Superior temporal gyrus (tissue), 1 donor: ENCODE measurements around the gene PHRF1.
"Not testable (repeated sequence)": the region's sequence is repeated elsewhere in the genome, so short reads cannot be mapped to it uniquely, and the experiment has no call there.

ENCODE experiments used
- DNase-seq: peaks from one replicate; pipeline ENCODE4 v3.0.0-alpha.2; 2016; ENCODE audit errors: extremely low spot score

PHRF1 gene

DNA sequence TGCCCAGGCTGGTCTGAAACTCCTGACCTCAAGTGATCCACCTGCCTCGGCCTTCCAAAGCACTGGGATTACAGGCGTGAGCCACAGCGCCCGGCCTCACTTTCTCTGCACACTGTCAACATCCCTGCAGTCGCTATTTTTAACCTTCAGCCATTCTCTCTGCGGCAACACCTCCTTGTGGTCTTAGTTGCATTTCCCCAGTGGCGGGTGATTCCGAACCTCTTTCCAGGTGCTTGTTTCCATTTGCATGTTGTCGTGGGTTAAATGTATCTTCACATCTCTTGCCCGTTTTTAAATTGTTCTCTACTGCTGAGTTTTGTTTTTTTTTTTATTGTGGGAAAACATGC is 52.9 kb downstream of the PHRF1 start:
- DNase-seq: no peak

DNA sequence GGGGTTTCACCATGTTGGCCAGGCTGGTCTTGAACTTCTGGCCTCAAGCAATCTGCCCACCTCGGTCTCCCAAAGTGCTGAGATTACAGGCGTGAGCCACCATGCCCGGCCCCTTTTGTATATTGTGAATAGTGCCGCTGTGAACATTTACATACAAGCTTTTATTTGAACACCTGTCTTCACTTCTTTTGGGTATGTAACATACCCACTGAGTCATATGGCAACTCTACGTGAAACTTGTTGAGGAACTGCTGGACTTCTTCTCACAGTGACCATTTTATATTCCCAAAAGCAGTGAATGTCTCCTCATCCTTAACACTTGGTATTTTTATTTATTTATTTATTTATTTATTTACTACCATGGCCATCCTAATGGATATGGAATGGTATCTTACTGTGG is 54.6 kb downstream of the PHRF1 start:
- no peak for DNase-seq

DNA sequence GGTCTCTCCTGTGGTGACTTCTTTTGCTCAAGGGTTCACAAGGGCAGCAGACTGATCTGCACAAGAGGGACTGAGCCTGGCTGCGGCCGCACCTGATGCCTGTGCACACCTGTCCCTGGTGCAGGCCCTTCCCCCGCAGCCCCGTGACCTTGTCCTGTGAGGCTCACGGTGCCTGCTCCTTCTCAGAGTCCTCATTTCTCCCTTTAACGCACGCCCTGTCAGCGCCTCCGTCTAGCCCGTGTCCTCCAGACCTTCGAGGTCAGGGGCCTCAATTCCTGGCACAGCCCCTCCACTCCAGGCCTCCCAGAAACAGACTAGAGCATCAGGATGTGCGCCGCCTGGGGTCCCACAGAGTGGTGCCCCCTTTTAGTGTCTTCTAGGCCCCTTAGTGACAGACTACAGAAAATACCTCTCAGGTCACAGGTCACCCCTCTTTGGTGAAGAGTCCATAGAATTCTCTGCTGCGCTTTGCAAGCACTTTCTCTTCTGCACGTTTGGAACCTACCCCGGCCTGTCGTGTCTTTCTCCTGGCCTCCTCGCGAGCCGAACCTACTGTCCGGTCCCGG is 59.8 kb downstream of the PHRF1 start:
- no peak for DNase-seq

DNA sequence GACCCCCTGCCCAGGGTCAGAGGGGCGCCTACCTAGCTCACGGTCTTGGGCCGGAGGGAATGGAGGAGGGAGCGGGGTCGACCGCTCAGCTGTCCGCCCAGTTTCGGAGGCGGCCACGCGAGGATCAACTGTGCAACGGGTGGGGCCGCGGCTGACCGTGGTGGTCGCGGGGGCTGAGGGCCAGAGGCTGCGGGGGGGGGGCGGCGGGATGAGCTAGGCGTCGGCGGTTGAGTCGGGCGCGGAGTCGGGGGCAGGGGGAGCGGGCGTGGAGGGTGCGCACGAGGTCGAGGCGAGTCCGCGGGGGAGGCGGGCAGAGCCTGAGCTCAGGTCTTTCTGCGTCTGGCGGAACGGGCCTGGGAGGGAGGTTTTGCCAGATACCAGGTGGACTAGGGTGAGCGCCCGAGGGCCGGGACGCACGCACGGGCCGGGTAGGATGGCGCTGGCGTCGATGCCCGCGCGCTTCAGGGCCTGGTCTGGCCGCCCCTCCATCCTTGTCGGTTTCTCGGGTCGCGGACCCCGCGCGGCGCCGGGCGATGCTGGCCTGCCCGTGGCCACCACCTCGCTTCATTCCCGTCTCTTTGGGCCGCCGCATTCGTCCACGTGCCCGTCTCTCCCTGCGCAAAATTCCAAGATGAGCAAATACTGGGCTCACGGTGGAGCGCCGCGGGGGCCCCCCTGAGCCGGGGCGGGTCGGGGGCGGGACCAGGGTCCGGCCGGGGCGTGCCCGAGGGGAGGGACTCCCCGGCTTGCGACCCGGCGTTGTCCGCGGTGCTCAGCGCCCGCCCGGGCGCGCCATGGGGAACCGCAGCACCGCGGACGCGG is 60.5 kb downstream of the PHRF1 start, which contains the start of gene DRD4:
Gene DRD4, plus strand, starts transcription at position 759 of the 822 bp plus-strand sequence. Its CDS starts 36 bp downstream, at position 795.
- no peak for DNase-seq

DNA sequence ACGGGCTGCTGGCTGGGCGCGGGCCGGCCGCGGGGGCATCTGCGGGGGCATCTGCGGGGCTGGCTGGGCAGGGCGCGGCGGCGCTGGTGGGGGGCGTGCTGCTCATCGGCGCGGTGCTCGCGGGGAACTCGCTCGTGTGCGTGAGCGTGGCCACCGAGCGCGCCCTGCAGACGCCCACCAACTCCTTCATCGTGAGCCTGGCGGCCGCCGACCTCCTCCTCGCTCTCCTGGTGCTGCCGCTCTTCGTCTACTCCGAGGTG is 61.0 kb downstream of the PHRF1 start:
- no peak for DNase-seq

DNA sequence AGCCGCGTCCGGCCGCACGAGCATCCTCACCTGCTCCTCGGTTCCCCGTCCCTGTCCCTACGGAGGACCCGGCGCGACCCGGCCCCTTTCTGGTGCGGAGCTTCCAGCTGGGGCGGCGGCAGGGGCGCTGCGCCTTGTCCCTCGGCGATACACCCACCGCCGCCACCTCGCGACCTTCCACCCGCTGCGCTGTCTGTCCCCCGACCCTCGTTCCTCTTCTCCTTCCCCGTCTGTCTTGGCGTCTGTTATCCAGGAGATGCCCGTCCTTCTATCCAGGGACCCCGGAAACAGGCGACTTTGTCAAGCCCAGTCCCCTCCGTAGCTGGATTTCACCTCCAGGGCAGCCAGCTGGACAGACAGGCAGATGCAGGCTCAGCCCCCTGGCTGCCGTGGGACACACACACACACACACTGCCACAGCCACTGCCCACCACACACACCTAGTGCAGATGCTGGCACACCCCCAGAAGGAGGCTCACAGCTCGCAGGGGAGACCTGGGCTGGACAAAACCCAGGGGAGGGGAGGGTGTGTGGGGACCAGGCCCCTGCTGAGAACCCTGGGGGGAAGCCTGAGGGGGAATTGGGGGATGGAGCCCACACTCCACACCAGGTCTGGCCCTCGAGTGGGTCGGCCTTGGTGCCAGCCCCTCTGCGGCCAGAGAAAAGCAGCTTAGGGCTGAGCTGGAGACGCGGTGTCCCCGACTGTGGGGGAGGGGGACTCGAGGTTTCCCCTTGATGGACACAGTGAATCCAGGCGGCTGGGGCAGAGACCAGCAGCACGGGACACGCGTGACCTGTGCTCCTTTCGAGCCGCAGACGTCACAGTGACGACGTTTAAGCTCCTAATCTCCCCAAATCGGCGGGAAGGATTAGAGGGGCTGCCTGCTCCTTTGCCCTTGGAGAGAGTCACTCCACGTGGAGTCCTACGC is 61.6 kb downstream of the PHRF1 start:
- DNase-seq: no peak

DNA sequence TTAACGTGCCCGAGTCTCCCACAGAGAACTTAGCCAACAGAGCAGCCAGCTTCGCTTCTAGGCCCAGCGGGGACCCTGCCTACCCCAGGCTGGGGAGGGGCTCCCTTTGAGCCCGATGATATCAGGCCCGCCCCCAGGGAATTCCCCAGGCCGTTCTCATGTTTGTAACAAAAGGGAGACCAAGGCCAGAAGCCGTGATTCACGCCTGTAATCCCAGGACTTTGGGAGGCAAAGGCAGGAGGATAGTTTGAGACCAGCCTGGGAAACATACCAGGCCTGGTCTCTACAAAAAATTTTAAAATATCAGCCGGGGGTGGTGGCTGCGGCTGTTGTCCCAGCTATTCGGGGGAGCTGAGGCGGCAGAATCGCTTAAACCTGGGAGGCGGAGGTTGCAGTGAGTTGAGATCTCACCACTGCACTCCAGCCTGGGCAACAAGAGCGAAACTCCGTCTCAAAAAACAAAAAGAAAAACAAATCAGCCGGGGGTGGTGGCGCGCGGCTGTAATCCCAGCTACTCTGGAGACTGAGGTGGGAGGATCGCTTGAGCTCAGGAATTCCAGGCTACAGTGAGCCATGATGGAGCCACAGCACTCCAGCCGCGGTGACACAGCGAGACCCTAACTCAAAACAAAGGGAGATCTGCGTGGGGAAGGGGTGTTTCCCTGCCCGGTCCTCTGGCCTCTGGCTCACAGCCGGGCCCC is 62.5 kb downstream of the PHRF1 start:
- no peak for DNase-seq

DNA sequence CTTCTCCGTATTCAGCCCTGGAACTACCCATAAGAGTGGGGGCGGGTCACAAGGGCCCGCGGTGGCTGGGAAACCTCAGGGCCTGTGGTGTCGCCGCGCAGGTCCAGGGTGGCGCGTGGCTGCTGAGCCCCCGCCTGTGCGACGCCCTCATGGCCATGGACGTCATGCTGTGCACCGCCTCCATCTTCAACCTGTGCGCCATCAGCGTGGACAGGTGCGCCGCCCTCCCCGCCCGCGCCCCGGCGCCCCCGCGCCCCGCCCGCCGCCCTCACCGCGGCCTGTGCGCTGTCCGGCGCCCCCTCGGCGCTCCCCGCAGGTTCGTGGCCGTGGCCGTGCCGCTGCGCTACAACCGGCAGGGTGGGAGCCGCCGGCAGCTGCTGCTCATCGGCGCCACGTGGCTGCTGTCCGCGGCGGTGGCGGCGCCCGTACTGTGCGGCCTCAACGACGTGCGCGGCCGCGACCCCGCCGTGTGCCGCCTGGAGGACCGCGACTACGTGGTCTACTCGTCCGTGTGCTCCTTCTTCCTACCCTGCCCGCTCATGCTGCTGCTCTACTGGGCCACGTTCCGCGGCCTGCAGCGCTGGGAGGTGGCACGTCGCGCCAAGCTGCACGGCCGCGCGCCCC is 63.2 kb downstream of the PHRF1 start:
- no peak for DNase-seq

DNA sequence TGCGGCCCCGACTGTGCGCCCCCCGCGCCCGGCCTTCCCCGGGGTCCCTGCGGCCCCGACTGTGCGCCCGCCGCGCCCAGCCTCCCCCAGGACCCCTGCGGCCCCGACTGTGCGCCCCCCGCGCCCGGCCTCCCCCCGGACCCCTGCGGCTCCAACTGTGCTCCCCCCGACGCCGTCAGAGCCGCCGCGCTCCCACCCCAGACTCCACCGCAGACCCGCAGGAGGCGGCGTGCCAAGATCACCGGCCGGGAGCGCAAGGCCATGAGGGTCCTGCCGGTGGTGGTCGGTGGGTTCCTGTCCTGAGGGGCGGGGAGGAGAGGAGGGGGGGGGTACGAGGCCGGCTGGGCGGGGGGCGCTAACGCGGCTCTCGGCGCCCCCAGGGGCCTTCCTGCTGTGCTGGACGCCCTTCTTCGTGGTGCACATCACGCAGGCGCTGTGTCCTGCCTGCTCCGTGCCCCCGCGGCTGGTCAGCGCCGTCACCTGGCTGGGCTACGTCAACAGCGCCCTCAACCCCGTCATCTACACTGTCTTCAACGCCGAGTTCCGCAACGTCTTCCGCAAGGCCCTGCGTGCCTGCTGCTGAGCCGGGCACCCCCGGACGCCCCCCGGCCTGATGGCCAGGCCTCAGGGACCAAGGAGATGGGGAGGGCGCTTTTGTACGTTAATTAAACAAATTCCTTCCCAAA is 63.9 kb downstream of the PHRF1 start:
- DNase-seq: no peak

DNA sequence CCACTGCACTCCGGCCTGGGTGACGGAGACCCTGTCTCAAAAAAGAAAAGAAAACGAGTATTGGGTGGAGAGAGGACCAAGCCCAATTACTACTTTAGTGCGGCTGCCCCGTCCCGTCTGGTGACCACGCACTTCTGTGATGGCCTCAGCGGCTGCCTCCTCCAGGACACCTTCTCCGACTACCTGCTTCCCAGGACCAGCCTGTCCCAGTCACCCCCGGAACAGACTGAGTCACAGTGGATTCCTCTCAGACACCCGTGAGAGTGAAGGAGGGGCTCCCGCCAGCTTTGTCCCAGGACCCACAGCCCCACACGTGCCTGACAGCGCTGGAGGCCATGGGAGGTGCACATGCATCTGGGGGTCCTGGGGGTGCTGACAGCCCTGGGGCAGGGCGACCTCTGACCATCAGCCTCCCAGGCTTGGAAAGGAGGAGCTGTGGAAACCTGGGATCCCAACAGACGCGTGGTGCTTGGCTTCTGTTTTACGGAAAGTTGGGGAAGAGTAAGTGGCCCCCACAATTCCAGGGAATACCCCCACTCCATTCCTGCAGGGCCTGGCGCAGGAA is 65.6 kb downstream of the PHRF1 start:
- no peak for DNase-seq

DNA sequence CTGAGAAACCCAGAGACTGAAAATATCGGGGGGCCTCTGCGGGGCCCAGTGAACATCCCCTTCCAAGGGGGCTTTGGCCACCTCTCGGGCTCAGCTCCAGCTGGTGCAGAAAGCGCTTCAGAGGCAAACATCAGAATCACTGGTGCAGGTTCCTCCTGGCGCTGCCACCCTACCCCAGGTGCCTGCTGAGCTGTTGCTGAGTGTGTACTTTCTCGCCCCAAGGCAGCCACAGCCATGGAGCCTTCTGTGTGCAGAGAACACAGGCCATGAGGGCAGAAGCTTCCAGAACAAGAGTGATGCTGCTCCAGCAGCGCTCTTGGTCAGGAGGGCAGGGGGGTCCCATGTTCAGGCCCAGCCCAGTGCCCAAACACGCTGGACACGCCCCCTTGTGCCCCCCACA is 67.1 kb downstream of the PHRF1 start:
- DNase-seq: no peak

DNA sequence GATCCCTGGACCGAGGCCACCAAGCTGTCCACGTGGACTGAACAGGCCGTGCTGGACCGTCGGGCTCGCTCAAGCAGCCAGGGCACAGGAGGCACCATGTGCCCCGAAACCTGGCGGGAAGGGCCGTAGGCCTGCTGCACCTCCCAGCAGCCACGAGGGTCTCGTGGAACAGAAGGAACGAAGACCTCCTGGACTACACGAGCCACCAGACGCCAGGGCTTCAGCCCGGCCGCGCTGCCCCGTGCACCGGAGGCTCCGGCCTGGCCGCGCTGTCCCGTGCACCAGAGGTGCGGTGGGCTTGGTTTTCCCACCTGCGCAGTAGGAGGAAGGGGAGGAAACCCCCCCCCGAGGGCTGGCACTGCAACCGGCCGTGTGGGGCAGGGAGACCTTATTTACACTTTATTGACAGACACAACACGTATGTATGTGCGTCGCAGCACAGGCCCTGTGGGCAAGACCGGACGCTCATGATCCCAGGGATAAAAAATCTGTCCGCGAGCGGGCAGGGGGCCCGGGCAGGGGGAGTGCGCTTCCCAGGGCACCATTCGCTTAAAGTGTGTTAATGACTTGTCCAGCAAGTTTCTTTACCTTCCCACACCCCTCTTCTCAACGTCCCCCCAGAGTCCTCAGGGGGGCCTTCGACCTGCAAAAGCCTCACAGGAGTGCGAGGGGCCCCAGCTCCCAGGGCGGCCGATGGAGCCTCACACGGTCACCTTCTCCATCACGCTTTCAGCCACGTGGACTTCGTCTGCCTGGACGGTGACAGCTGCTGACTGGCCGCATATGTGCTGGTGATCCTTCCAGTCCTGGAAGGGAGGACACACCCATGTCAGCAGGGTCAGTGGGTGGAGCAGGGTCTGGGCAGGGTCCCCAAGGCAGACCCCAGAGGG is 67.8 kb downstream of the PHRF1 start:
- DNase-seq: no peak

DNA sequence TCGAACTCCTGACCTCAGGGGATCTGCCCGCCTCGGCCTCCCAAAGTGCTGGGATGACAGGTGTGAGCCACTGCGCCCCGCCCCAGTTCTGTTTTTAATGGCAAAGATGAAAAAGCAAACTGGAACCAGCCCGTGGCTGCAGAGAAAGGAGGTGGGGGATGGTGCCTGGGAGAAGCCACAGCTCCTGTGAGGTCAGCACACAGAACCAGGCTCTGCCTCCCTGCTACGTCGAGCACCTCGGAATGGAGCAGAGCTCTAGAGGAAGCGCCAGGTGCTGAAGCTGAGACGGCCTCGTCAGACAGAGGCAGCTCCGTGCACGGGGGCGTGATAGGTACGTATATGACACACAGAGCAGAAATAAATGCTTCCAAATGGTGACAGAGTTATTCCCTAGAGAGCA is 69.3 kb downstream of the PHRF1 start:
- DNase-seq: no peak

DNA sequence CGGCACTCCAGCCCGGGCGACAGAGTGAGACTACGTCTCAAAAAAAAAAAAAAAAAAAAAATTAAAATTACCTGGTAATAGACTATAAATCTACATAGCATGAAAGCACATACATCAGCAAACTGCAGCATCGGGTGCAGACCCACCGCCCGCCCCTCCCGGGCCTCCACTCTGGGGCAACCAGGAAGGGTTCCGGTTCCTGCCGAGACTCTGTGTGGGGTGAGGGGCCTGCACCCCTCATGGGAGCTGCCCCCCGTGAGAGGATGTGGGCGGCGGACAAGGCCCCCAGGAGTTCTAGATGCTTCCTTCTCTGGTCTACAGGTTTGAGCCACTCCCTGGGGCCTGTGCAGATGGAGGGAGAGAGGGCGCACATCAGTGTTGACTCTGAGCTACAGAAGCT is 69.9 kb downstream of the PHRF1 start:
- no peak for DNase-seq

DNA sequence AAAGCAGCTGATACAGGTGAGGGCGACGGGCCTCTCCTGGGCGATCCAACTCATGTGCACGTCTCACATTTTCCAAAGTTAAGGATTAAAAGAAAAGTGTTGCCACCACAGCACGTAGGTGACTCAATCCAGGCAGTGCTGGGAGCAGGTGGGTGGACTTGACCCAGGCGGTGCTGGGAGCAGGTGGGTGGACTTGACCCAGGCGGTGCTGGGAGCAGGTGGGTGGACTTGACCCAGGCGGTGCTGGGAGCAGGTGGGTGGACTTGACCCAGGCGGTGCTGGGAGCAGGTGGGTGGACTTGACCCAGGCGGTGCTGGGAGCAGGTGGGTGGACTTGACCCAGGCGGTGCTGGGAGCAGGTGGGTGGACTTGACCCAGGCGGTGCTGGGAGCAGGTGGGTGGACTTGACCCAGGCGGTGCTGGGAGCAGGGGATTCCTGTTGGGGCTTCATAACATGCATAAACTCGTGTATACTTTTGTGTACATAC is 71.4 kb downstream of the PHRF1 start:
- not testable (repeated sequence) for DNase-seq

DNA sequence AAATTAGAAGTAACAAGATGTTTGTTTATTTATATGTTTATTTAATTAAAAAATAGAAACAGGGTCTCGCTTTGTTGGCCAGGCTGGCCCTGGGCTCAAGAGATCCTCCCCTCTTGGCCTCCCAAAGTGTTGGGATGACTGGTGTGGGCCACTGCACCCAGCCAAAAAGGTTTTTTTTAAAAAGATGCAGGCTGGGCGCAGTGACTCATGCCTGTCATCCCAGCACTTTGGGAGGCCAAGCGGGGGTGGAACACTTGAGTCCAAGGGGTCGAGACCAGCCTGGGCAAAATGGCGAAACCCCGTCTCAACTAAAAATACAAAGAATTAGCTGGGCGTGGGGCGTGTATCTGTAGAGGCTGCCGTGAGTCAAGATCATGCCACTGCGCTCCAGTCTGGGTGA is 74.2 kb downstream of the PHRF1 start:
- no peak for DNase-seq

DNA sequence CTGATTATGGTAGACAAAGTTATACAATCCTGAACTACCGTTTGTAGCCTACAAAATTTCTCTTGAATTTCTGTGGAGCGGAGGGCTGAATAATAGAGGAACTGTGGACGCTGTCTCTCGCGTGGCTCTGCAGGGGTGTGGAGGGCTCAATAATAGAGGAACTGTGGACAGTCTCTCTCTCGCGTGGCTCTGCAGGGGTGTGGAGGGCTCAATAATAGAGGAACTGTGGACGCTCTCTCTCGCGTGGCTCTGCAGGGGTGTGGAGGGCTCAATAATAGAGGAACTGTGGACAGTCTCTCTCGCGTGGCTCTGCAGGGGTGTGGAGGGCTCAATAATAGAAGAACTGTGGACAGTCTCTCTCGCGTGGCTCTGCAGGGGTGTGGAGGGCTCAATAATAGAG is 76.9 kb downstream of the PHRF1 start:
- not testable (repeated sequence) for DNase-seq

DNA sequence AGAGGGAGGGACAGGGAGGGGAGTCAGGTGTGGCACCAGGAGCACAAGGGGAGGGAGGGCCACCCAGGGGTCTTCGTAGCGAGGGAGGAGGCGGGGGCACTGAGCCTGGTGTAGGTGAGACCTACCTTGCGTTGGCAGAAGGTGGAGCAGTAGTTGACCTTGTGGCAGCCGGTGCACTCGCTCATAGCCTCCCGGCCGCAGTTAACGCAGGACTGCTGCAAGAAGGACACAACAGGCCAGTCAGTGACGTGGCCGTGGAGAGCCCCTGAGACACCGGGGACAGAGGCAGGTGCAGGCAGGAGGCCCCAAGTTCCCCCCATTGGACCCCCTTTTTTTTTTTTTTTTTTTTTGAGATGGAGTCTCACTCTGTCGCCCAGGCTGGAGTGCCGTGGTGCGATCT is 77.6 kb downstream of the PHRF1 start:
- DNase-seq: no peak

DNA sequence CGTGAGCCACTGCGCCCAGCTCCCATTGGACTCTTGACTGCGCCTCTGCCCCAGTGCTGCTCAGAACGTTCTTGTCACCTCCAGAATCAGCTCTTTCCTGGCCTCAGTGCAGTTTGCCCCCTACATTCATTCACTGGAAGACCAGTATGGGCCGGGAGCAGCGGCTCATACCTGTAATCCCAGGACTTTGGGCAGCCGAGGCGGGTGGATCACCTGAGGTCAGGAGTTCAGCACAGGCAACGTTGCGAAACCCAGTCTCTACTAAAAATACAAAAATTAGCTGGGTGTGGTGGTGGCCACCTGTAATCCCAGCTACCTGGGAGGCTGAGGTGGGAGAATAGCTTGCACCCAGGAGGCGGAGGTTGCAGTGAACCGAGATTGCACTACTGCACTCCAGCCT is 78.2 kb downstream of the PHRF1 start:
- DNase-seq: not testable (repeated sequence)
